ENCODE results near the gene OR2L13. TPM values are rescaled to one million over a fixed set of nuclear protein-coding genes. Genes with fewer than 3 reads are reported as not detected.

OR2L13 gene
- total and polyA plus RNA-seq, 2 donors: 0.05 TPM

Other genes starting within 250 kb of the OR2L13 start
- 0.66 TPM for gene TRIM58, start 238.0 kb upstream of the OR2L13 start, total RNA-seq
- gene TRIM58, start 238.0 kb upstream of the OR2L13 start, polyA plus RNA-seq: 0.14 TPM
- gene OR2W3, start 199.6 kb upstream of the OR2L13 start, total RNA-seq: 0.09 TPM
- 0.09 TPM for gene OR2W3, start 199.6 kb upstream of the OR2L13 start, polyA plus RNA-seq
- not detected for gene OR2T8, start 174.9 kb upstream of the OR2L13 start, total RNA-seq
- 0.02 TPM for gene OR2T8, start 174.9 kb upstream of the OR2L13 start, polyA plus RNA-seq
- gene OR2AJ1, start 170.3 kb upstream of the OR2L13 start, total RNA-seq: not detected
- not detected for gene OR2AJ1, start 170.3 kb upstream of the OR2L13 start, polyA plus RNA-seq
- not detected for gene OR2L8, start 146.3 kb upstream of the OR2L13 start, total RNA-seq
- gene OR2L8, start 146.3 kb upstream of the OR2L13 start, polyA plus RNA-seq: not detected
- 0.09 TPM for gene OR2AK2, start 130.0 kb upstream of the OR2L13 start, total RNA-seq
- gene OR2AK2, start 130.0 kb upstream of the OR2L13 start, polyA plus RNA-seq: not detected
- gene OR2L5, start 81.5 kb upstream of the OR2L13 start, total RNA-seq: 0.05 TPM
- 0.02 TPM for gene OR2L5, start 81.5 kb upstream of the OR2L13 start, polyA plus RNA-seq
- gene OR2L2, start 65.1 kb upstream of the OR2L13 start, total RNA-seq: under 0.01 TPM
- gene OR2L2, start 65.1 kb upstream of the OR2L13 start, polyA plus RNA-seq: 0.14 TPM
- gene OR2L3, start 48.3 kb upstream of the OR2L13 start, total RNA-seq: not detected
- not detected for gene OR2L3, start 48.3 kb upstream of the OR2L13 start, polyA plus RNA-seq
- not detected for gene OR2M5, start 50.0 kb downstream of the OR2L13 start, total RNA-seq
- not detected for gene OR2M5, start 50.0 kb downstream of the OR2L13 start, polyA plus RNA-seq
- not detected for gene OR2M2, start 79.6 kb downstream of the OR2L13 start, total RNA-seq
- not detected for gene OR2M2, start 79.6 kb downstream of the OR2L13 start, polyA plus RNA-seq
- gene OR2M3, start 102.1 kb downstream of the OR2L13 start, total RNA-seq: not detected
- gene OR2M3, start 102.1 kb downstream of the OR2L13 start, polyA plus RNA-seq: not detected
- not detected for gene OR2M4, start 136.2 kb downstream of the OR2L13 start, total RNA-seq
- under 0.01 TPM for gene OR2M4, start 136.2 kb downstream of the OR2L13 start, polyA plus RNA-seq
- gene OR2T33, start 182.8 kb downstream of the OR2L13 start, total RNA-seq: not detected
- gene OR2T33, start 182.8 kb downstream of the OR2L13 start, polyA plus RNA-seq: not detected
- gene OR2T12, start 208.2 kb downstream of the OR2L13 start, total RNA-seq: not detected
- gene OR2T12, start 208.2 kb downstream of the OR2L13 start, polyA plus RNA-seq: not detected
- not detected for gene OR2M7, start 229.4 kb downstream of the OR2L13 start, total RNA-seq
- not detected for gene OR2M7, start 229.4 kb downstream of the OR2L13 start, polyA plus RNA-seq